Mesendoderm (in vitro differentiated cells): ENCODE results near the gene PRDX5.
"Not testable (repeated sequence)": the region's sequence is repeated elsewhere in the genome, so short reads cannot be mapped to it uniquely, and the experiment has no call there.

Source experiments
- DNase-seq: peaks from one replicate; pipeline ENCODE4 v3.0.0; 2013
- H2AK5ac ChIP-seq: 2 replicates; pipeline ENCODE4 v1.6.1; 2013; ENCODE audit warnings: low read length, inconsistent platforms
- H2BK120ac ChIP-seq: 2 replicates; pipeline ENCODE4 v1.6.1; 2013; ENCODE audit warnings: low read depth, mild to moderate bottlenecking, low read length, moderate library complexity, mixed read lengths
- H2BK15ac ChIP-seq: replicated peaks from 2 replicates; pipeline ENCODE4 v1.6.1; 2013; ENCODE audit warnings: low read depth, mild to moderate bottlenecking, moderate library complexity
- H2BK5ac ChIP-seq: 2 replicates; pipeline ENCODE4 v1.6.1; 2013; ENCODE audit warnings: low read length, inconsistent platforms
- H3K18ac ChIP-seq: 2 replicates; pipeline ENCODE4 v1.6.1; 2013; ENCODE audit warnings: mild to moderate bottlenecking, low read length, mixed read lengths
- H3K23ac ChIP-seq: one replicate; pipeline ENCODE4 v1.6.1; 2013; ENCODE audit warnings: low read length
- H3K27ac ChIP-seq: 2 replicates; pipeline ENCODE4 v1.5.1; 2013; ENCODE audit warnings: low read depth, mild to moderate bottlenecking, inconsistent platforms, low read length, moderate library complexity
- H3K27me3 ChIP-seq: 2 replicates; pipeline ENCODE4 v1.6.1; 2013; ENCODE audit warnings: low read length, control low read depth, mild to moderate bottlenecking, inconsistent platforms; ENCODE audit not compliant: insufficient read depth, poor library complexity
- H3K36me3 ChIP-seq: 2 replicates; pipeline ENCODE4 v1.6.1; 2013; ENCODE audit warnings: low read length, inconsistent platforms; ENCODE audit not compliant: control insufficient read depth, insufficient read depth
- H3K4ac ChIP-seq: one replicate; pipeline ENCODE4 v1.6.1; 2013; ENCODE audit warnings: low read depth, mild to moderate bottlenecking, low read length, moderate library complexity
- H3K4me1 ChIP-seq: 2 replicates; pipeline ENCODE4 v1.6.1; 2013; ENCODE audit warnings: low read depth, low read length, inconsistent platforms; ENCODE audit not compliant: control insufficient read depth
- H3K4me2 ChIP-seq: 2 replicates; pipeline ENCODE4 v1.6.1; 2013; ENCODE audit warnings: low read length
- H3K4me3 ChIP-seq: 2 replicates; pipeline ENCODE4 v1.5.1; 2013; ENCODE audit warnings: mild to moderate bottlenecking, low read length
- H3K56ac ChIP-seq: one replicate; pipeline ENCODE4 v1.6.1; 2013; ENCODE audit warnings: low read length
- H3K79me1 ChIP-seq: 2 replicates; pipeline ENCODE4 v1.6.1; 2013; ENCODE audit warnings: low read length, inconsistent platforms
- H3K79me2 ChIP-seq: 2 replicates; pipeline ENCODE4 v1.6.1; 2013; ENCODE audit warnings: mild to moderate bottlenecking, low read length; ENCODE audit not compliant: control insufficient read depth, insufficient read depth
- H3K9ac ChIP-seq: 2 replicates; pipeline ENCODE4 v1.6.1; 2013; ENCODE audit warnings: low read length, inconsistent platforms
- H4K5ac ChIP-seq: one replicate; pipeline ENCODE4 v1.6.1; 2013; ENCODE audit warnings: low read length
- H4K8ac ChIP-seq: one replicate; pipeline ENCODE4 v1.6.1; 2013; ENCODE audit warnings: low read depth, mild to moderate bottlenecking, control low read depth, low read length, moderate library complexity
- WGBS: extraction: QIAGEN DNeasy Blood & Tissue Kit; methylation state at CpG from one replicate; pipeline ENCODE4 v1.1.7; 2013; ENCODE audit warnings: low lambda C conversion rate, missing lambda C conversion rate; ENCODE audit not compliant: insufficient coverage; ENCODE audit errors: extremely low coverage; 5-methylcytosine and 5-hydroxymethylcytosine counted together

Gene PRDX5

GRCh38 chr11:64312947-64313346, 5.0 kb upstream of the PRDX5 start:
- H3K4me3 ChIP-seq = no peak overlapping the region
- H3K23ac ChIP-seq = no peak overlapping the region
- no peaks in the 10 kb centered on the region for H3K27me3 ChIP-seq
- no peaks in the 10 kb centered on the region for H3K4me1 ChIP-seq
- DNase-seq = no peak
- no peak overlapping the region for H3K27ac ChIP-seq
- H2BK15ac ChIP-seq = no peak overlapping the region
- no peak overlapping the region for H3K4ac ChIP-seq
- no peak overlapping the region for H4K5ac ChIP-seq
- H2BK120ac ChIP-seq = no peak overlapping the region
- H3K56ac ChIP-seq = no peak overlapping the region
- no peak overlapping the region for H3K9ac ChIP-seq
- no peak overlapping the region for H4K8ac ChIP-seq
- no peak overlapping the region for H3K18ac ChIP-seq
- H2BK5ac ChIP-seq = no peak overlapping the region
- H3K79me2 ChIP-seq = peaks cover 4% of the 10 kb centered on the region
- no peaks in the 10 kb centered on the region for H3K79me1 ChIP-seq
- H2AK5ac ChIP-seq = no peak overlapping the region
- no peaks in the 10 kb centered on the region for H3K36me3 ChIP-seq
- no CpG with 5 or more reads among the region's 10 CpGs for WGBS
- no peak overlapping the region for H3K4me2 ChIP-seq

- H2BK120ac ChIP-seq = no peak overlapping the region
- H3K4me2 ChIP-seq = no peak overlapping the region
- no peak overlapping the region for H2BK15ac ChIP-seq
- H2AK5ac ChIP-seq = no peak overlapping the region
- H3K79me2 ChIP-seq = peaks cover 4% of the 10 kb centered on the region
- no peak overlapping the region for H3K4me3 ChIP-seq
- DNase-seq = no peak
- no peak overlapping the region for H3K18ac ChIP-seq
- H3K27me3 ChIP-seq = no peaks in the 10 kb centered on the region
- H3K9ac ChIP-seq = no peak overlapping the region
- no peak overlapping the region for H4K8ac ChIP-seq
- no peak overlapping the region for H3K56ac ChIP-seq
- no peak overlapping the region for H3K23ac ChIP-seq
- no peak overlapping the region for H2BK5ac ChIP-seq
- H3K4ac ChIP-seq = no peak overlapping the region
- no peaks in the 10 kb centered on the region for H3K4me1 ChIP-seq
- no CpG with 5 or more reads among the region's 18 CpGs for WGBS
- H4K5ac ChIP-seq = no peak overlapping the region
- H3K27ac ChIP-seq = no peak overlapping the region
- H3K79me1 ChIP-seq = no peaks in the 10 kb centered on the region
- no peaks in the 10 kb centered on the region for H3K36me3 ChIP-seq
Observed at GRCh38 chr11:64313491-64314145, 4.3 kb upstream of the PRDX5 start.

GRCh38 chr11:64314146-64314804, 3.6 kb upstream of the PRDX5 start:
- no peak for DNase-seq
- no peaks in the 10 kb centered on the region for H3K36me3 ChIP-seq
- H4K5ac ChIP-seq = no peak overlapping the region
- no peak overlapping the region for H3K23ac ChIP-seq
- no peak overlapping the region for H3K4me3 ChIP-seq
- H3K4me2 ChIP-seq = no peak overlapping the region
- no CpG with 5 or more reads among the region's 19 CpGs for WGBS
- no peak overlapping the region for H3K4ac ChIP-seq
- no peak overlapping the region for H2BK120ac ChIP-seq
- H3K4me1 ChIP-seq = peaks cover 2% of the 10 kb centered on the region
- H2BK5ac ChIP-seq = no peak overlapping the region
- H3K18ac ChIP-seq = no peak overlapping the region
- no peak overlapping the region for H4K8ac ChIP-seq
- no peak overlapping the region for H3K9ac ChIP-seq
- peaks cover 4% of the 10 kb centered on the region for H3K79me2 ChIP-seq
- peaks cover 2% of the 10 kb centered on the region for H3K79me1 ChIP-seq
- no peak overlapping the region for H3K56ac ChIP-seq
- no peak overlapping the region for H2BK15ac ChIP-seq
- H2AK5ac ChIP-seq = no peak overlapping the region
- H3K27me3 ChIP-seq = no peaks in the 10 kb centered on the region
- H3K27ac ChIP-seq = no peak overlapping the region

- Histone ChIP-seq H2BK120ac (no peak overlapping the region), H4K5ac (no peak overlapping the region), H3K79me1 (peaks cover 5% of the 10 kb centered on the region), H3K36me3 (no peaks in the 10 kb centered on the region), H3K56ac (no peak overlapping the region), H2AK5ac (no peak overlapping the region), H3K4me2 (no peak overlapping the region), H3K27me3 (no peaks in the 10 kb centered on the region), H3K4me3 (no peak overlapping the region), H3K4ac (no peak overlapping the region), H3K18ac (no peak overlapping the region), H3K79me2 (peaks cover 4% of the 10 kb centered on the region), H3K23ac (no peak overlapping the region), H4K8ac (no peak overlapping the region), H2BK15ac (no peak overlapping the region), H2BK5ac (no peak overlapping the region), H3K27ac (no peak overlapping the region), H3K4me1 (peaks cover 3% of the 10 kb centered on the region), H3K9ac (no peak overlapping the region)
- no CpG with 5 or more reads among the region's 24 CpGs for WGBS
- DNase-seq = no peak
Observed at GRCh38 chr11:64314805-64315561, 2.9 kb upstream of the PRDX5 start.

GRCh38 chr11:64315667-64316526, 2.0 kb upstream of the PRDX5 start:
- H3K9ac ChIP-seq, H4K8ac ChIP-seq, DNase-seq, H2BK120ac ChIP-seq, H2BK5ac ChIP-seq, H3K79me1 ChIP-seq, H3K18ac ChIP-seq, H3K4me1 ChIP-seq, H3K4ac ChIP-seq, H3K56ac ChIP-seq, H3K23ac ChIP-seq, H3K4me2 ChIP-seq, H2AK5ac ChIP-seq, H4K5ac ChIP-seq, H3K79me2 ChIP-seq, H3K4me3 ChIP-seq, H3K27me3 ChIP-seq, H3K36me3 ChIP-seq, H3K27ac ChIP-seq, H2BK15ac ChIP-seq: not testable (repeated sequence)
- WGBS = no CpG with 5 or more reads among the region's 25 CpGs
